GM23248 (cell line): Measurements from ENCODE around the gene ABCA1.

Source experiments
- EZH2 ChIP-seq: fragments of 200-600 bp; sonication (generic); IDR thresholded peaks from 2 replicates; pipeline ENCODE4 v1.6.1; 2018; ENCODE audit warnings: antibody characterized with exemption, mild to moderate bottlenecking; ENCODE audit not compliant: insufficient read depth, poor library complexity, severe bottlenecking
- EZH2phosphoT487 ChIP-seq: fragments of 200-600 bp; sonication (generic); IDR thresholded peaks from 2 replicates; pipeline ENCODE4 v1.6.1; 2018; ENCODE audit warnings: antibody characterized with exemption, moderate library complexity, mild to moderate bottlenecking, low read depth; ENCODE audit not compliant: insufficient read depth

DNA sequence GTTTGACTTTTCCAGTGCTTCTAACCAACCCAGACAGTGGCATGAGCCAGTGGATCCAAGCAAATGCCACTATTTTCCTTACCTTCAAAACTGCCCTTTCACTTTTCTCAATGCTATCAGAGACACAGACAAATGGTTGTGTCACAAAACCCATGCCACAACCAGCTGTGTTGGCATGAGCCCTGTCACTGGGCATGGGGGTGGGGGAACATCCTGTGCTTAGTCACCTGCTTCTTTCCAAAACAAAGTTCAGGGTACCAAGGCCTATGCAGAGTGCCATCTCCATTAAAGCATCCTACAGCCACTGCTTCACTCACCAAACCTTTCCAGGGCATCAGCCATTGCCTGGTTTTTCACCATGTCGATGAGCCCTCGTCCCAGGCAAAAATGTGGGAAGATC lies 133.9 kb downstream of the ABCA1 start:
- TF ChIP-seq EZH2 (no peak), EZH2phosphoT487 (no peak)
